NCI-H526 treated with DMSO at 0.1 percent for 48 hours (cell line): ENCODE results near the gene PLXNA2.

Experiments used
- DNase-seq: peaks from one replicate; lab custom pipeline; 2025; lab: John Stamatoyannopoulos, UW

Gene PLXNA2

DNA sequence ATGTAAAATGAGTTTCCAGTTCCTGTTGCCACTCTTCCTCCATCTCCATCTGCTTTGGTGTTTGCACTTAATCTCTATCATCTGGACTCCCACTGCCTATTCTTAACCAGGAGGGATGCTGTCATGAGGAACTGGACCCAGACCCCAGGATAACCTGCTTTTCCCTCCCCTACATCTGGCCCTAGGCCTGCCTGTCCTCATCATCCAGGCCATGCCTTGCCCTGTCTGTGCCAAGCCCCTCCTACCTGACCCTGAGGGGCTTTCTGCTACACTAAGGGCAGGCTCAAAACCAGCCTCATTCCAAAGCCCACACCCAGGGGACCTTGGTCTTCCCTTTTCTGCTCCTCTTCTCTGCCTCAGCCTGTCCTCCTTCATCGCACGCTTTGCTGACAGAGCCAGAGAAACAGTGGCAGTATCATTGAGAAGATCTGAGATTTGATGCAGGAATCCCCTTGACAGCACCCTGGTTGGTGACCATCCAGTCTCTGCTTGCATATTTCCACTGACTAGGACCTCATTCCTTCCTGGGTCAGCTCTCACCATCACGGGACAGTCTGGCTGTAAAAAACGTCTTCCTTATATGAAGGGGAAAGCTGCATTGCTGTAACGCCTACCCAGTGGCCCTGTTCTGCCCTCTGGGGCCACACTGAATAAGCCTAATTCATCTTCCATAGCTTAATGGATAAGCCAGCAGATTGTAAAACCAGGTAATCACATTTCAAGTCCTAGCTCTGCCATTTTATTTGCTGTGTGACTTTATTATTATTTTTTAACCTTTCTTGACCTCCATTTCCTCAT, 38.8 kb downstream of the PLXNA2 start:
- DNase-seq: no peak

DNA sequence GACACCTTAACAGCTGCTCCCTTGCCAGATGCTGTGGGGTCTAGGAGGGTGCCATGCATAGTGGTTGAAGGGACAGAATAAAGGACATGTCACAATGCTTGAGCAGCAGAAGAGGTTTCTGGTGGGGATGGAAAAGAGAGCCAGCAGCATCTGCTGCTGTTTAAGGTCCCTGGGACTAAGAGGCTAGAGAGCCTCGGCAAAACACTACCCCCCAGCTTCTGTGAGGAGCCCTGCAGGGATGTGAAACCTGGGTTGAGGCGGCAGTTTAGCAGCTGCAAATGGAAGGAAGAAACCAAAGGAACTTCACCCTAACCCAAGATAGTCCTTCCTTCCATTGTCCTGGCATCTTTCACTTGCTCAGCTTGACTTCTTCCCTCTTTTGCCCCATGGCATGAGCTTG, 39.4 kb downstream of the PLXNA2 start:
- DNase-seq: no peak

- no peak for DNase-seq
Observed at GRCh38 chr1:208203848-208204609, 40.2 kb downstream of the PLXNA2 start.

DNA sequence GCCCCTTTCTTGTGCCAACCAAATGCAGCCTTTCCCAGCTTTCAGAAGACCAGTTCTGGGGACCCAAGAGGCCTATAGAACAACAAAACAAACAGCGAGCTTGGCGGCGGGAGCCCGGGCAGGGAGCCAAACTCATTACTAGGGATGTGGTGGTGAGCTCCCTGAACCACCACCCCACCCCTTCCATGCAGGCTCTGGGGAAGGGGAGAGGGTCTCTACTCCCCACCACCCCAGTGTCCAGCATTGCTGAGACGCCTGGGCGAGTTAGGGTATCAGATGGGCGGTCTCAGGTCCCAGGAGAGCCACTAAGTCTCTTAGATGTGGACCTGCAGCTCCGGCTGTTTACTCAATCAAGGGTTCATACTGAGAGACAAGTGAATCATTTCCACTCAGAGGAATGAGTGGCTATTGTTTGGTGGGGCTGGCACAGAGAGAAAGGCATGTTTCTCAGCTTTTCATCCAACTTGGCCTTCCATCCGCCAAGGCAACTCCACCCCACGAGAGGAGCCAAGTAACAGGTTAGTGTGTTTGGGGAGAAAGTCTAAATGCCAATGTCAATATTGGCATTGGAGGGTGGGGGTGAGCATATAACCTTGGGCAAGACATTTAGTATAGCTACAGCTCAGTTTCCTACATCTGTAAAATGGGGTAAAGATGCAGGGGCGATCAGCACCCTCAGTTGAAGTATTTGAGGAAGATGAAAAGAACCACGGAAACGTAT, 40.9 kb downstream of the PLXNA2 start:
- peak; percentile 51 for DNase-seq

DNA sequence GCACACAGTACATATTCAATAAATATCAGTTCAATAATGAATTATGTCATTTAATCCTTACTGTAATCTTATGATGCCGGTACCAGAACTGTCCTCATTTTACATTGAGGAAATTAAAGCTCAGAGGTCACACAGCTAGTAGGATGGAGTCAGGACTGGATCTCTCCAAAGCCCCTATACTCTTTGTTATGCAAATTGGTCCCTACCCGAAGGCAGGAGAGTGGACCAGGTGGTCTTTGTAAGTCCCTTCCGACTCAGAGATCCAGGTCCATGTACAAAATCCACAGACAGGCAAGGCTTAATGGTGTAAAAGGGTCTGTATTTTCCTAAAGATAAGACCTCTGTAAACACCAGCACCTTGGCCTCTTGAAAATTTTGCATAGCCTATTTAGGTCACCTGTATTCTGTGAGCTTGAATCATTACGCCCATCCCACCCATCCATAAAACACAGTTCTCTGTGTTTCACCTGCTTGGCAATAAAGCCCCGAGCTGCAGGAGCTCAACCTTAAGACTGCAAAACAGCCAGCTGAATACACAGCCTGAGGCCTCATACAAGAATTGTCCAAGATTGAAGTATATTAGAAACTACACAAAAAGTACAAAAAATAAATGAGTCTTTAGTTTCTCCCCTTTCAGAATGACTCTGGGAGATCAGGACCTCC, 41.7 kb downstream of the PLXNA2 start:
- DNase-seq: peak; percentile 89

GRCh38 chr1:208201229-208201628, 43.0 kb downstream of the PLXNA2 start:
- DNase-seq: no peak

DNA sequence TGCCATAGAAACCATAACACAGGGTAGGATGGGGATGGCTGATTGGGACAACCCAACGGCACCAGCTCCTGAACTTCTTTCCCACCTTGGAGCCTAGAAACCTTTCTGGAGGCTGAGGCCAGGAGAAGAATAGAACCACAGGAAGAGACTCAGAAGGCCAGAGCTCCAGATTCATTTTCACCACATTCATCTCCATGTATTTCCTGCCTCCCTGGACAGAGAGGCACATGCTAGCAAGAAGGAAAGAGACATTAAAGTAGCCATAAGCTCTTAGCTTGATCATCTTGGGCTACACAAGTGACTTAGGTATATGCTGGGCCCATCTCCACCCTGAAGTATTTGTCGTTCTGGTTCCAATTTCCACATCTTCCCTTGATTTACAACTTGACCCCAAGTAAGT, 44.1 kb downstream of the PLXNA2 start:
- DNase-seq: no peak

DNA sequence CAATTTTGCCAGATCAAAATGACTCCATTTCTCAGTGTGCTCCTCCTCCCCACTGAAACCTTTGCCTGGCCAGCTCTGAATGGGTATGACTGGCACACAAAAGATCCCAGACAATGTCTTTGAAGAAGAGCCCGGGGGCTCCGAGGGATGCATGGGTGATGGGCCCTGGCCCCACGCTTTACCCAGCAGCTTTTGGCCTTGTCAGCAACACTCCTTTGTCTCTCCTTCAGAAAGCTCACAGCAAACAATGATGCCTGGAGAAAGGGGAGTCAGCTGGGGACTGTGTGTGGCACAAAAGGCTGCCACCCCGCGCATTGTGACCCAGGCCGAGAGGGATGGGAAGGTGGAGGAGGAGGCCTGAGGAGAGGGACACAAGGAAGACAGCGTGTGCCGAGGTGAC, 45.9 kb downstream of the PLXNA2 start:
- no peak for DNase-seq

- no peak for DNase-seq
Observed at GRCh38 chr1:208194944-208195343, 49.2 kb downstream of the PLXNA2 start.

DNA sequence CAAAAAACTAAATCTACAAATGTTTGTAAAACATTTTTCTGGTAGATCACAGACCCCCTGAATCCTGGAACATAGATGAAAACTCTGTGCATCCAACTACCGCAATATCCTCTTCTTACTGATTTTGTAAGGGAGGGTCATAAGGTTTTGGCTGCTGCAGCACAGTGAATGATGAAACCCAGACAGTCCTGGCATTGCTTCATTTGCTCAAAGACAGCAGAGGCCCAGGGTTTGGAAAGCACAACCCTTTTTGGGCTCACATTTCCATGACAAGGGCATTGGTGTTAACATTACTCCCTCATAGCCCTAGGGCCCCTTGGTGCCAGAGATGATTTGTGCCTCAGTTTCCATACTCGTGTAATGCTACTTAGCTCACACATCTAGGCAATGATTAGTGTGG, 51.2 kb downstream of the PLXNA2 start:
- no peak for DNase-seq

GRCh38 chr1:208190784-208191183, 53.4 kb downstream of the PLXNA2 start:
- no peak for DNase-seq

GRCh38 chr1:208189716-208190115, 54.5 kb downstream of the PLXNA2 start:
- no peak for DNase-seq

- DNase-seq: no peak
Observed at GRCh38 chr1:208189183-208189582, 55.0 kb downstream of the PLXNA2 start.

DNA sequence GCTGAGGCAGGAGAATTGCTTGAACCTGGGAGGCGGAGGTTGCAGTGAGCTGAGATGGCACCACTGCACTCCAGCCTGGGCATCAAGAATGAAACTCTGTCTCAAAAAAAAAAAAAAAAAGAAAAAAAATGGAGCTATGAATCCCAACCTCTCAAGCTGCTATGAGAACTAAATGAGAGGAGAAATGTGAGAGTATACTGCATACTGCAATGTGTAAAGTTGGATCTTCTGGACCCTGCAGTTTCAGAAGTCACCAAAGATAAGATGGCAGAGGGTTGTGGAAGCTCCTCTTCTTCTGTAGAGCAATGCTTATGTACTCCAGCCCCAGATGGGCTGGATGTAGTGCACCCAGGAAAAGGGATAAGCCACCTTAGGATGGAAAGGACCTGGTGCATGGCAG, 55.6 kb downstream of the PLXNA2 start:
- DNase-seq: no peak

DNA sequence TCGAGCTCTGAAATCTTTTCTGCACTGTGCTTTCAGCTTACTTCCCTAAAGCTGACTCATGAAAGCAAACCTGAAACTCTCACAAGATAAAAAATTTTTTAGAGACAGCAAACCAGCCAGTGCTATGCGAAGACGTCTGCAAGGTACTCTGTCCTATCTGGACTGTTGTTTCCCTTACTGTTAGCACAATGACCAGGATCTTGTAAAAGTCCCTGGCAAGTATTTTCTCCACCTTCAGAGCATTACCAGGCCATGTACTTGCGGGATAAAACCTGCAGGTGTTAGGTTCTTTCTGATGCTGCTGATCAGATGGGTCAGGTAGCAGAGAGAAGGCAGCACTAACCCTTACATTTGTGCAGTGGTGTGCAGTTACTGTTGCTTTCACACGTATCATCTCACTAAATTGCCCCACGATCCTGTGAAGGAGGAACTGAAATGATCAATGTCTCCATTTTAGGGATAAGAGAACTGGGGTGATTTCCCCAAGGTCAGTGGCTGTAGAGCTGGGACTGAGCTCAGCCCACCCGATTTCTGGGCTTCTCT, 56.6 kb downstream of the PLXNA2 start:
- DNase-seq: no peak

- no peak for DNase-seq
Observed at GRCh38 chr1:208185801-208186231, 58.4 kb downstream of the PLXNA2 start.

- DNase-seq: no peak
Observed at GRCh38 chr1:208184966-208185654, 59.1 kb downstream of the PLXNA2 start.

- DNase-seq: no peak
Observed at GRCh38 chr1:208183977-208184911, 59.9 kb downstream of the PLXNA2 start.

DNA sequence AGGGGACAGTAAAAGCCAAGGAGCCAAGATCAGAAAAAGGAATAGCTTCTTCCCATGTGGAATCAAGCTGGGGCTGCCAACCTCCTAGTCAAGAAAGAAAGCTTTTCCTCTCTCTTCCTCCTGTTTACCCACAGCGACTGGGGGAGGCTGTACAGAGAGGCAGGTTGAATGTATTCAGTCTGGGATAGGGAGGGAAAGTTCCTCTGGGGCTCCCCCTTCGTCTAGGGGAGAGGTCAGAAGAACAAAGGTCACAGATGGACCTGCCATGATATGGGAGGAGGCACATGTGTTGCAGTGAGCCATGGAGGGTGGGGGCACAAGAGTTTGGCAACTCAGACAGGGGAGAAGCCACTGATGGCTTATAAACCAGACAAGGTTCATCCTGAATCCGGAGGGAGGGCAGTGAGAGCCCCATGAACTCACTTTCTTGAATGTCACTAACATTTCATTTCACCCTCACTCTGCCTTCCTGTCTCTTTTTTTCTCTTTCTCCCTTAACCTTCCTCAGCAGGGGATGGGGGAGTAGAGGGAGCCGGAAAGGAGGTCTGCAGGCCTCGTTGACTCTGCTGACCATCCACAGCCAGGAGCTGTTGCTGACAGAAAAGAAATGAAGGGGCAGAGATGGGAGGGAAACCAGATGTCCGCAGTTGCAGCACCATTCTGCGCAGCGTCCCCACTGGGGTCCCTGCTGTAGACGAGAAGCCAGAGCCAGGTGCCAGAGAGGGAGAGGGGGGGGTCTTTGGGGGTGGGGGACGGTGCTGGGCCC, 61.1 kb downstream of the PLXNA2 start:
- no peak for DNase-seq
